K562 (cell line): Measurements from ENCODE around the gene PPP1R3C. TPM values are rescaled to one million over a fixed set of nuclear protein-coding genes. Genes with fewer than 3 reads are reported as not detected.

Experiments used
- BACH1 ChIP-seq: fragments of 200-800 bp; sonication (Bioruptor generic); IDR thresholded peaks from 2 replicates; pipeline ENCODE4 v1.6.1; 2016; ENCODE audit warnings: missing genetic modification characterization, missing compliant biosample characterization
- CTCFL ChIP-seq: IDR thresholded peaks from 2 replicates; pipeline ENCODE4 v1.6.1; 2011; ENCODE audit warnings: borderline replicate concordance, low read depth, mild to moderate bottlenecking, moderate library complexity, low read length; ENCODE audit not compliant: insufficient read depth, poor library complexity, severe bottlenecking
- E2F8 ChIP-seq: fragments of 450-650 bp; IDR thresholded peaks from 2 replicates; pipeline ENCODE4 v1.7.1; 2018; ENCODE audit warnings: mild to moderate bottlenecking, low read depth; ENCODE audit not compliant: partially characterized antibody
- FOXA1 ChIP-seq: fragments of 450-650 bp; IDR thresholded peaks from 2 replicates; pipeline ENCODE4 v1.6.1; 2016; ENCODE audit warnings: mild to moderate bottlenecking, borderline replicate concordance
- HDAC1 ChIP-seq, 2 experiments: fragments of 450-650 bp; IDR thresholded peaks; 2 replicates each; pipeline ENCODE4 v1.6.1; 2016 to 2017; ENCODE audit warnings: inconsistent platforms in 1 of 2, mild to moderate bottlenecking in 1 of 2, moderate library complexity in 1 of 2
- HES1 ChIP-seq: fragments of 450-650 bp; IDR thresholded peaks from 2 replicates; pipeline ENCODE4 v1.6.1; 2016; ENCODE audit warnings: low read depth, mild to moderate bottlenecking, moderate library complexity
- IFI16 ChIP-seq: fragments of 250-450 bp; sonication (Bioruptor Pico); IDR thresholded peaks from 2 replicates; pipeline ENCODE4 v2.1.2; 2022; ENCODE audit warnings: mild to moderate bottlenecking, inconsistent platforms
- MECOM ChIP-seq: fragments of 250-450 bp; sonication (Bioruptor Pico); IDR thresholded peaks from 2 replicates; pipeline ENCODE4 v1.8.0; 2022; ENCODE audit warnings: inconsistent platforms
- NR4A1 ChIP-seq, 2 experiments: fragments of 250-450 bp in 1 of 2; fragments of 450-650 bp in 1 of 2; sonication (Bioruptor Pico) in 1 of 2; IDR thresholded peaks; 2 replicates each; pipeline versions ENCODE4 v1.4.0 to v1.6.1; 2016 to 2020; ENCODE audit warnings: mild to moderate bottlenecking in 2 of 2, missing compliant biosample characterization in 1 of 2, missing genetic modification characterization in 1 of 2, moderate library complexity in 1 of 2
- RCOR1 ChIP-seq, 2 experiments: IDR thresholded peaks; 2 replicates each; pipeline ENCODE4 v1.6.1; 2012; ENCODE audit warnings: low read depth in 2 of 2, low read length in 2 of 2, borderline replicate concordance in 1 of 2, improper control_type of control experiment in 1 of 2
- TCF7 ChIP-seq: sonication (generic); IDR thresholded peaks from 2 replicates; pipeline ENCODE4 v1.6.1; 2016; ENCODE audit warnings: antibody characterized with exemption, borderline replicate concordance
- TFE3 ChIP-seq: fragments of 450-650 bp; formaldehyde crosslinking; IDR thresholded peaks from 2 replicates; pipeline ENCODE4 v1.4.0; 2020; ENCODE audit warnings: mild to moderate bottlenecking, mixed read lengths
- UBTF ChIP-seq, 2 experiments: IDR thresholded peaks; 2 replicates each; pipeline ENCODE4 v1.6.1; 2012; ENCODE audit warnings: improper control_type of control experiment in 2 of 2, low read depth in 2 of 2, low read length in 2 of 2, borderline replicate concordance in 1 of 2
- ZNF561 ChIP-seq: fragments of 450-650 bp; formaldehyde crosslinking; conservative IDR thresholded peaks from 2 replicates; pipeline ENCODE4 v1.4.0; 2020; ENCODE audit warnings: mild to moderate bottlenecking, moderate library complexity
- ZNF785 ChIP-seq: fragments of 250-450 bp; sonication (Bioruptor Pico); IDR thresholded peaks from 2 replicates; pipeline ENCODE4 v1.4.0; 2020; ENCODE audit warnings: mild to moderate bottlenecking
- polyA plus RNA-seq, 8 experiments: library from polyadenylated mRNA; depleted of rRNA in 4 of 8; stranded (reverse) in 5 of 8; unstranded in 3 of 8; fragments of >200 nt; fragmentation: Nextera tagmentation in 2 of 8; fragmentation: Illumina TruSeq in 1 of 8; extraction: Ambion mirVana in 2 of 8; extraction: Trizol in 1 of 8; gene quantifications; 2 replicates each; pipeline versions ENCODE4 v1.2.1 to v1.2.3, GENCODE V29; 2011 to 2014; ENCODE audit warnings: inconsistent platforms in 1 of 8, missing spikeins in 1 of 8
- total RNA-seq, 7 experiments: library from RNA; depleted of rRNA in 6 of 7; stranded (reverse); fragments of >200 nt in 6 of 7; fragmentation: Illumina TruSeq in 2 of 7; extraction: Trizol in 2 of 7; gene quantifications; 2 replicates each; pipeline versions ENCODE4 v1.2.1 to v1.2.3, GENCODE V29; 2011 to 2021; ENCODE audit warnings: low replicate concordance in 1 of 7

Gene PPP1R3C
- total and polyA plus RNA-seq, 9 of the 15 experiments (the other 6 are each of a cell fraction or from before 2014, with no cell fraction given) = 0.06 to 0.24 (median 0.12) TPM; not detected in 3

- TF ChIP-seq E2F8 (no peak), ZNF785 (CRISPR knock-in tag) (no peak), TFE3 (no peak), ZNF561 (CRISPR knock-in tag) (no peak), BACH1 (peak; percentile 77), TCF7 (no peak), NR4A1 (CRISPR knock-in tag; IDR thresholded peaks at IDR 0.05) (no peak), NR4A1 (tag; IDR thresholded peaks at IDR 0.05) (no peak; the same call in 1 of the 2 replicates), HDAC1 (IDR thresholded peaks at IDR 0.05) (peak in 1 of 2 experiments; percentile 65; a peak in 1 of 4 replicates), MECOM (CRISPR knock-in tag) (no peak), RCOR1 (IDR thresholded peaks at IDR 0.05; ENCODE audit: borderline replicate concordance in 1 of 2, low read depth in 2 of 2, low read length in 2 of 2) (peak in 1 of 2 experiments; percentile 81; a peak in 2 of 4 replicates), FOXA1 (no peak), CTCFL (no peak), UBTF (IDR thresholded peaks at IDR 0.05; ENCODE audit: borderline replicate concordance in 1 of 2, low read depth in 2 of 2, low read length in 2 of 2) (0 out of 4 replicates have a peak, but pooled peaks of 1 of the 2 experiments have one; percentile 58), HES1 (no peak), IFI16 (no peak)
Measured at GRCh38 chr10:91607646-91608403, 25.0 kb downstream of the PPP1R3C start (continued).
